Endothelial cell of umbilical vein (primary cell): ENCODE measurements around the gene GPR83.

Source experiments
- CTCF ChIP-seq, 2 donors: IDR thresholded peaks; 1 replicate in 1 of 2; 2 replicates in 1 of 2; pipeline ENCODE4 v1.5.1; 2011; ENCODE audit warnings: low read length in 2 of 2, mild to moderate bottlenecking in 2 of 2, moderate library complexity in 2 of 2, control low read depth in 1 of 2, inconsistent platforms in 1 of 2, low read depth in 1 of 2; ENCODE audit not compliant: insufficient read depth in 1 of 2; ENCODE audit errors: extremely low read depth in 1 of 2
- EZH2 ChIP-seq: IDR thresholded peaks from 2 replicates; pipeline ENCODE4 v1.6.1; 2012; ENCODE audit warnings: borderline replicate concordance, low read depth, mild to moderate bottlenecking, moderate library complexity, low read length, inconsistent platforms; ENCODE audit not compliant: severe bottlenecking
- FOS ChIP-seq: IDR thresholded peaks from 2 replicates; pipeline ENCODE4 v1.6.1; 2011; ENCODE audit warnings: mild to moderate bottlenecking, low read length, moderate library complexity, borderline replicate concordance; ENCODE audit not compliant: insufficient read depth
- GATA2 ChIP-seq: IDR thresholded peaks from 2 replicates; pipeline ENCODE4 v1.7.0; 2011; ENCODE audit warnings: low read depth, mild to moderate bottlenecking, moderate library complexity, mixed read lengths, low read length; ENCODE audit not compliant: insufficient read length, insufficient read depth
- JUN ChIP-seq: IDR thresholded peaks from 2 replicates; pipeline ENCODE4 v1.6.1; 2011; ENCODE audit warnings: borderline replicate concordance, low read depth; ENCODE audit not compliant: insufficient read length, insufficient read depth
- MAX ChIP-seq: IDR thresholded peaks from 2 replicates; pipeline ENCODE4 v1.6.1; 2011; ENCODE audit not compliant: insufficient read depth, insufficient read length
- MYC ChIP-seq: IDR thresholded peaks from one replicate; pipeline ENCODE4 v1.6.1; 2011; ENCODE audit warnings: mild to moderate bottlenecking, low read depth, low read length
- POLR2A ChIP-seq: IDR thresholded peaks from 2 replicates; pipeline ENCODE4 v1.6.1; 2012; ENCODE audit warnings: low read depth, mild to moderate bottlenecking, control low read depth, low read length
- POLR2AphosphoS5 ChIP-seq: IDR thresholded peaks from 2 replicates; pipeline ENCODE4 v1.6.1; 2012; ENCODE audit warnings: low read depth, mild to moderate bottlenecking, control low read depth, low read length, moderate library complexity; ENCODE audit not compliant: insufficient read depth

- no peak for TF ChIP-seq JUN
- TF ChIP-seq POLR2A: no peak
- no peak for TF ChIP-seq CTCF (IDR thresholded peaks at IDR 0.05; ENCODE audit: extremely low read depth in 1 of 2, insufficient read depth in 1 of 2, low read depth in 1 of 2, low read length in 2 of 2)
- TF ChIP-seq POLR2AphosphoS5: no peak
- TF ChIP-seq EZH2: no peak
- no peak for TF ChIP-seq MAX
- TF ChIP-seq GATA2: no peak
- TF ChIP-seq MYC: no peak
- TF ChIP-seq FOS: no peak
These were observed 71.7 kb downstream of the GPR83 start for GRCh38 chr11:94329501-94329900.
